Panc1 (cell line): Measurements from ENCODE around the gene DUSP10.

Experiments
- POLR2AphosphoS5 ChIP-seq: IDR thresholded peaks from 2 replicates; pipeline ENCODE4 v1.6.1; 2012; ENCODE audit warnings: mild to moderate bottlenecking, low read depth, low read length, moderate library complexity
- REST ChIP-seq, 2 experiments: IDR thresholded peaks; 2 replicates each; pipeline ENCODE4 v1.6.1; 2011 to 2012; ENCODE audit warnings: low read depth in 2 of 2, control low read depth in 1 of 2, low read length in 1 of 2, mild to moderate bottlenecking in 1 of 2, moderate library complexity in 1 of 2; ENCODE audit not compliant: insufficient read depth in 1 of 2
- SIN3A ChIP-seq: IDR thresholded peaks from 2 replicates; pipeline ENCODE4 v1.6.1; 2012; ENCODE audit warnings: low read depth, mild to moderate bottlenecking, low read length, moderate library complexity, borderline replicate concordance; ENCODE audit not compliant: insufficient read depth

GRCh38 chr1:221719987-221720386 lies 21.9 kb downstream of the DUSP10 start:
- TF ChIP-seq REST (IDR thresholded peaks at IDR 0.05; ENCODE audit: insufficient read depth in 1 of 2, low read depth in 2 of 2, low read length in 1 of 2) (no peak), SIN3A (no peak), POLR2AphosphoS5 (no peak)
